Measurements from ENCODE around the gene MICOS13.

- TF ChIP-seq RAD21 (IDR thresholded peaks at IDR 0.05; ENCODE audit: low read length) (no peak), EP300 (IDR thresholded peaks at IDR 0.05; ENCODE audit: borderline replicate concordance in 1 of 2, low read depth in 1 of 2, low read length in 1 of 2) (no peak), REST (IDR thresholded peaks at IDR 0.05; ENCODE audit: low read depth, low read length) (no peak), TCF12 (IDR thresholded peaks at IDR 0.05) (no peak), CTCF (IDR thresholded peaks at IDR 0.05) (no peak), TEAD4 (IDR thresholded peaks at IDR 0.05; ENCODE audit: borderline replicate concordance, insufficient read depth) (no peak), FOXM1 (IDR thresholded peaks at IDR 0.05; ENCODE audit: low read depth) (no peak), MAX (IDR thresholded peaks at IDR 0.05; ENCODE audit: low read depth) (no peak), ZBTB33 (IDR thresholded peaks at IDR 0.05; ENCODE audit: borderline replicate concordance, low read depth) (no peak), JUND (IDR thresholded peaks at IDR 0.05) (no peak), POLR2AphosphoS5 (IDR thresholded peaks at IDR 0.05; ENCODE audit: low read depth, low read length) (no peak), EZH2phosphoT487 (IDR thresholded peaks at IDR 0.05; ENCODE audit: borderline replicate concordance, low read depth) (no peak), RCOR1 (IDR thresholded peaks at IDR 0.05; ENCODE audit: low read length) (no peak), USF2 (IDR thresholded peaks at IDR 0.05; ENCODE audit: borderline replicate concordance, low read depth, low read length) (no peak)
Observed at GRCh38 chr19:5669212-5669611, 11.1 kb downstream of the MICOS13 start.

Measured in SK-N-SH (cell line).